Stimulated activated CD4-positive, alpha-beta T cell treated with anti-CD3 and anti-CD28 coated beads, TNF-alpha, amount 100 ng/mL, for 48 hours (primary cell): ENCODE results near the gene OR10P1.

Source experiments
- DNase-seq, 3 donors: peaks; one replicate each; pipeline ENCODE4 v3.0.0-alpha.2; 2020; ENCODE audit warnings: low read depth in 3 of 3

Gene OR10P1

DNA sequence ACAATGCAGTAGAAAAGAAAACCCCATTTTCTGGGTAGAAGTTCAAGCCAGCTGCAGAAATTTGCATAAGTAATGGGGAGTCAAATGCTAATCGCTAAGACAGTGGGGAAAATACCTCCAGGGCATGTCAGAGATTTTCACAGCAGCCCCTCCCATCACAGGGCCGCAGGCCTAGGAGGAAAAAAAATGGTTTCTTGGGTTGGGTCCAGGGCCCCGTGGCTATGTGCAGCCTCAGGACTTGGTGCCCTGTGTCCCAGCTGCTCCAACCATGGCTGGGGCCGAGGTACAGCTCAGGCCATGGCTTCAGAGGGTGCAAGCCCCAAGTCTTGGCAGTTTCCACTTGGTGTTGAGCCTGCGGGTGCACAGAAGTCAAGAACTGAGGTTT lies 14.6 kb downstream of the OR10P1 start:
- DNase-seq = no peak

DNA sequence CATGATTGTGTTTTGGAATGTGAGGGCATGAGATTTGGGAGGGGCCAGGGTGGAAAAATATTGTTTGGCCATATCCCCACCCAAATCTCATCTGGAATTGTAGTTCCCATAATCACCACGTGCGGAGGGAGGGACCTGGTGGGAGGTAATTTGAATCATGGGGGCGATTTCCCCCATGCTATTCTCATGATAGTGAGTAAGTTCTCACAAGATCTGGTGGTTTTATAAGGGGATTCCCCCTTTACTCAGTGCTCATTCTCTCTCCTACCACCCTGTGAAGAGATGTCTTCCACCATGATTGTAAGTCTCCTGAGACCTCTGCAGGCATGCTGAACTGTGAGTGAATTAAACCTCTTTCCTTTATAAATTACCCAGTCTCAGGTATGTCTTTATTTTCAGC lies 15.7 kb downstream of the OR10P1 start:
- no peak for DNase-seq

DNA sequence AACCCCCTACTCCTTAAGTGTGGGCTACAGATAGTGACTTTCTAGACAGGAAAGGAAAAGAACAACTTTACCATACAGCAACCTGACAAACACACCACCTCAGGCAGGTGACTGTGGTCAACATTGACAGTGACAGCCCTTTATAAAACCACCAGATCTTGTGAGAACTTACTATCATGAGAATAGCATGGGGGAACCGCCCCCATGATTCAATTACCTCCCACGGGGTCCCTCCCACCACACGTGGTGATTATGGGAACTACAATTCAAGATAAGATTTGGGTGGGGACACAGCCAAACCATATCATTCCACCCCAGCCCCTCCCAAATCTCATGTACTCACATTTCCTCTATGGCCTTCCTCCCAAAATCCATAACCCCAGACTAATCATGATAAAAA lies 16.3 kb downstream of the OR10P1 start:
- no peak for DNase-seq

DNA sequence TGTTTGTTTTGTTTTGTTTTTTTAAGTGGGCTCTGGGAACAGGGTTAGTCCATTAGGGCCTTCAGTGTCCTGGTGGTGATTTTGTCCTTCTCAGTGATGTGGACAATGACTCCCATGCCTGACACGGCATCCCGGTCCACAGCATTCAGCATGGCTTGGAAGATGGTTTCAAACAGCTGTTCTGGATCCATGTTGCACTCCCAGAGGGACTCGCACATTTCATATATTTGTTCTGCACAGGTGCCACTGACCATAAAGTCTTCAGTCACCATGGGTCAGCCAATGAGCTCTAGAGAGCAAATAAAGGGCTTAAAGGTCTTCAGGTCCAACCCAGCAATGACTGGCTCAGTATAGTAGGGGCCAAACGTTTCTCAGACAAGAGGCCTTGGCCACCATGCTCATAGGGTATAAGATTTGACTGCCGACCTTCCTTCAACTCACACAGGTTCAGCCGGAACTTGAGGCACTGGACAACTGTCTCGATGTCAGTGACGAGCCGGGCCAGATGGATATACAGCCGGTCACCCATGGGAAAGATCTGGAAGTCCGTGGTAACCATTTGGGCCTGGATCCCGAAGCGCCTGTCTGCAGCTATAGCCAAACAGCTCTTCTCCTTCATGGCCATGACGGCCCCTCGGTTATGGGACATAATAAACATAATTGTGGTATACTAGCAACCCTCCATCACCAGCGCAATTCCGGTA lies 18.0 kb downstream of the OR10P1 start:
- no peak for DNase-seq

DNA sequence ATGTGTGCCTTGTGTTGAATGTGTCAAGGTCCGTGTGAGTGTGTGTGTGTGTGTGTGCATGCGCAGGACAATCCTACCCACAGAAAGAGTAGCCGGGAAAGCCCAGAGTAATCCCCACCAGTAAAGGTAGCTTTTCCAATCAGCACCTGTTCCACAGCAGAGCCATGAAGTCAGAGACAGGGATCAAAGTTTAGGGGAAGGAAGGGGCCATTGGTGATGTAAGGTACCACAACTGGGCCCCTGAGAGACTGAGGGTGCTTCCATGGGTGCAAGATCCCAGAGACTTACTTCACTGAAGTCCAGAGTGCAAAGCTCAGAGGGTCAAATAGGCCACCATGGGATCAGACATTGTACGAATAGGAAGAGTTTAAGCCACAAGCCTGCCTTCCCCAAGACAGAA lies 20.5 kb downstream of the OR10P1 start:
- no peak for DNase-seq

DNA sequence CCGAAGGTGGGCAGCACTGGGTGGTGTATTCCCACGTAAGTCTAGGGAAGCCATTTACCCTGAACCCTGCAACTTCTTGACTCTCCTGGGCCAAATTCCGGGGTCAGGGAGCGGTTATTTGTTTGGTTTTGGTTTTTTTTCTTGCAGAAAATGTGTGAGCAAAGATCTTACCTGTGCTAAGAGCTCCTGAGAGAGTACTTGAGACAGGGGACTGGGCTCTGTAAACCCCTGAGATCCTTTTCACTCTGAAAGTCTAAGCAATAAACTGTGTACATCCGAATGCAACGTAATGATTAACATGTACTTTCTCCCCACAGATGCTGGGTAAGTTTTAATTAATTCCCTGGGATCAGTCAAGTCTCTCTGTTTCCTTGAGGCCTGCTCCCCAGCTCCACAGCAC lies 21.5 kb downstream of the OR10P1 start:
- DNase-seq = no peak

DNA sequence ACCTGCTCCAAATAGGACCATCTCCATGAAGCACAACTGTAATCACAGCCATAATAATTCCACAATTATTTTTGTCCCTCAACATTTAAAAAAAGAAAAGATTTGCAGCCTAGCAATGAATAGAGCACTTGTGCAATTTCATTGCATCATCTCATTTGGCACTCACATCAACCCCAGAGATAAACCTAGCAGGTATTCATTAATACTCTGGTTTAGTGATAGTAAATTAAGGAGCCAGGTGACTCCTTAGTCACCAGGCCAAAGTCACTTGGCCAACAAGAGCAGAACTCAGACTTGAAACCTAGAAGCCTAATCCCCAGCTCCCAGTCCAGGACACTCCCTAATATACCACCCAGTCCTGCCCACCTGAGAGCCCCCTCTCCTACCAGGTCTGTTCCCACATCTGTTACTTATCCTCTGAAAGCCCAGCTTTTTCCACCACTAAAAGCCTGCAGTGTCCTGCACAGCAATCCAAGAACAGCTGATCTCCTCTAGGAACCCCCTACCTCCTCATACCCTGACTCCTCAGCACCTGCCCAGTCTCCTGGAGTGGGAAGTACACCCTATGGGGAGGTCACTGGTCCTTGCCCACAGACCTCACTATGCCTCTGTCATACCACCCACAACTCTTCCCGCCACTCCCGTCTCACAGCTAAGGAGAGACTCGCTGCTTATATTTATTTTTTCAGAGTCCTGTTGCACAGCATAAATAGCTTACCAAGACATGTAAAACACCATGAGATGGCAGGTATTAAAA lies 22.1 kb downstream of the OR10P1 start:
- no peak for DNase-seq

DNA sequence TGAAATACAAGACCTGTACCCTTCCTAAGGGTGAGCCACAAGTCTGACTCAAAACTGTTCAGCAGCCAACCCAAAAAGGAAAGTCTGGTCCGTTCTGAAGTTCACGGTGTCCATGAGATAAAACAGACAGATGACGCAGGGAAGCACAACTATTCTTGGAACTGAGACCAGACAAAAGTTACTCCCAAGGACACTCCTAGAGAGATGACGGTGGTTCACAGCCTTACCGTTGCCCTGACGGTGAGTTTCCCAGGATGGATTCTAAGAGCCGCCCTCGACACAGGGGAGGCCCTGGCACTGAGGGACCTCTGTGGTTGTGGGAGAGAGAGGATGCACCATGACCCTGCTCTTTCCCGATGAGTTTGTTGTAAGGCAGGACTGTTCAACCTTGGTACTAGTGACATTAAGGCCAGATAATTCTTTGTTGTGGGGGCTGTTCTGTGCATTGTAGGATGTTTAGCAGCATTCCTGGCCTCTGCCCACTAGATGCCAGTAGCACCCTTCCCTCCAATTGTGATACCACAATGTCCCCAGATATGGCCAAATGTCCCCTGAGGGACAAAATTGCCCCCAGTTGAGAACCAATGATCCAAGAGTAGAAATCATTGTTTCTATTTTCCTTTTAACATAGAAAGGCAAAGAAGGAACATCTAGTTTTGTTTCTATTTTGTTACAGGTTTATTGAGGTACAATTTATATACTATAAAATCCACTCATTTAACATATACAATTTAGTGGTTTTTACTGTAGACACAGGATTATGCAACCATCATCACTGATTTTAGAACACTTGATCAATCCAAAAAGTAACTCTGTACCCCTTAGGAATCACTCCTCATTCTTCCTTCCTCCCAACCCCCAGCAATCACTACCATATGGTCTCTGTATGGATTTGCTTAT lies 23.0 kb downstream of the OR10P1 start:
- no peak for DNase-seq

DNA sequence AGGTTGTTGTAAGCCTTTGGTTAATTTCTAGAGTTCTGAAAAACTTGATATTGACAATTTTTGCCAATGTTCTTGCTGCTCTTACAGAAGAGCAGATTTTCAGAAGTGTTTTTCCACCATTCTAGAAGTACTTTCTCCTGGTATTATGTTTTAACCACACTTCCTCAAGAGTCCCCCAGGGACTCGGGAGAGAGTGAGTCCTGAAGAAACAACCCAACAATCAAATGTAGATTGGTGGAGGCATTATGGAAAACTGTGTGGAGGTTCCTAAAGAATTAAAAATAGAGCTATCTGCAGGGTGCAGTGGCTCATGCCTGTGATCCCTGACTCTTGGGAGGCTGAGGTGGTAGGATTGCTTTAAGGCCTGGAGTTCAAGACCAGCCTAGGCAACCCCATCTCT lies 26.7 kb downstream of the OR10P1 start:
- no peak for DNase-seq

DNA sequence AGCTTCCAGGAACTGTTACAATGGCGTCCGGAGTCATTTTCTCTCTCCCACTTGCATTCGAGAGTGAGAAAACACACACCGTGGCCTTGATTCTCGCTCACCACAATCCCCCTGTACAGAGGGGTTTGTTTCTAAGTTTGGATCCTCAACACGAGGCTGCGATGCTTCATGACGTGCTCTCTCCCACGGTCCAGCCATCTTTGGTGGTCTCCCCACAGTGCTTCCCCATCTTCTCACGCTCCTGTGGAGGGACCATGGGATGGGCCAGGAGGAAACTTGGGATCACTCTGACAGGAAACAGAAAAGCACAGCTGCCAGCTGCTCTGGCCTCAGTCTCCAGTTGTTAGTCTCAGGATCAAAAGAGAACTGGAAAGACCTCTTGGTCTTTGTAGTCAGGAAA lies 28.1 kb downstream of the OR10P1 start:
- DNase-seq = no peak

DNA sequence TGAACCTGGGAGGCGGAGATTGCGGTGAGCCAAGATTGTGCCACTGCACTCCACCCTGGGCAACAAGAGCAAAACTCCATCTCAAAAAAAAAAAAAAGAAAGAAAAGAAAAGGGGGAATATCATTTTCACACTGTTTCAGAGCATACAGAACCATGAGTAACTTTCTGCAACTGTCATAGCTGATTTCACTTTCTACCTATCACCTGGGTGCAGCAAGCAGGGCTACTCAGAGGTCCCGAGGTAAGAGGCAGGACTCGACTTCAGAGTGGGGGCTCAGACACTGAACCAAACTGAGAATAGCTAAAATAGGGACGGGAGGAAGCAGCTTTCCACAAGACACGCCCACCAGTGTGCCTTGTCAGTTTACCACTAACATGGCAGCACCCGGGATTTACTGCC lies 29.8 kb downstream of the OR10P1 start:
- no peak for DNase-seq

DNA sequence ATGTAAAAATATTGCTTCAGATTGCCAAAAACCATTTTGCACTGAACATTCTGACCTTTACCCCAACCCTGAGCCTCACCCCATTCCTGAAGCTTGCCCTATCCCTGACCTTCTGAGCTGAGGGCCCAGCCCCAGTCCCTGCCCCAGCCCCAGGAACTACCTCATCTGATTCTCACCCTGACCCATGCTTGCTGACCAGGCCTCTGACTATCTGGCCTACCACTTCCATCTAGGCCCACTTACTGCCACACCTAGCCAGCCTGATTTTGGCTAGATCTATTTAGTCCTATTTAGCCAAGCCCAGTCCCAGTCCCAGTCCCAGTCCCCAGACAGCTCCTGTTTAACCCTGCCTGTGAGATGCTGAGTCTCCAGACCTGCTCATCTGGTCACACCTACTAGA lies 33.6 kb downstream of the OR10P1 start:
- no peak for DNase-seq

DNA sequence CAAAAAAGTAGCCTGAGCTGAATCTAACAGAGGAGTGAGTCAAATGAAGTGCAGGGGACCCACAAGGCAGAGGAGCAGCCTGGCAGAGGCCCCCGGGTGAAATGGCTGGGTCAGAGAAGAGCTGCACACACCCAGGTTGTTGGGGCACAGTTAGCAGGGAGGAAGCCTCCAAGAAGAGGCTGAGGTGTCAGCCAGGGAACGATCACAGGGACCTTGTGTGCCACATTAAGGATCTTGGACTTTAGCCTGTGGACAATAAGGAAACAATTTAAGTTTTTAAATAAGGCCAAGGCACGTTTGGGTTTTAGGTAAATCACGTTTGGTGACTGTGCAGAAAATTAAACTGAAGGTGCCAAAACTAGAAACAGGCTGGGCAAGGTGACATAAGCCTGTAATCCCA lies 35.1 kb downstream of the OR10P1 start:
- DNase-seq = no peak

DNA sequence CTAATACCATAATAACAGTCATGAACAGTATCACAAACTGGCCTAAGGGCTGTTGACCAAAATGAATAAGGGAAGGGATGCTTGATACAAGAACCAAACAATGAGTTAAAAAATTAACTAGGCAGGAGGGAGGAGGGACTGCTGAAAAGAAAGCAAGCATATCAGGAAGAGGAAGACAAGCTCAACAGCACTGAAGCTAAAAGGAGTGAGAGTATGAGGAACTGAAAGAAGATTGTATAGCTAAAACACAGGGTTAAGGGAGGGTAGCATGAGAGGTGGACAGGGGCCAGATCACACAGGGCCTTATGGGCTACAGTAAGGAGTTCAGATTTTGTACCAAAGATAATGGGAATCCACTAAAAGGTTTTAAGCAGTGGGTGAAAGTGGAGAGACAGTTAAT lies 36.9 kb downstream of the OR10P1 start:
- DNase-seq = no peak

DNA sequence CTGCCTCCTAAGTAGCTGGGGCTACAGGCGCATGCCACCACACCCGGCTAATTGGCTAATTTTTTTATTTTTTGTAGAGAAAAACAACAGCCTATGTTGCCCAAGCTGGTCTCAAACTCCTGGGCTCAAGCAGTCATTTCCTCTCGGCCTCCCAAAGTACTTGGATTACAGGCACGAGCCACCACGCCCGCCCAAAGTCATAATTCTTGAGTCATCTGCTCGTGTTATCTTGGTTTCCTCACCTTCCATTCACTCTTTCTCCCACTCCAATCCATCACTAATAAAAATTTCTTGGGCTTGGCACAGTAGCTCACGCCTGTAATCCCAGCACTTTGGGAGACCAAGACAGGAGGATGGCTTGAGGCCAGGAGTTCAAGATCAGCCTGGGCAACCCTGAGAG lies 39.0 kb downstream of the OR10P1 start:
- DNase-seq = no peak

DNA sequence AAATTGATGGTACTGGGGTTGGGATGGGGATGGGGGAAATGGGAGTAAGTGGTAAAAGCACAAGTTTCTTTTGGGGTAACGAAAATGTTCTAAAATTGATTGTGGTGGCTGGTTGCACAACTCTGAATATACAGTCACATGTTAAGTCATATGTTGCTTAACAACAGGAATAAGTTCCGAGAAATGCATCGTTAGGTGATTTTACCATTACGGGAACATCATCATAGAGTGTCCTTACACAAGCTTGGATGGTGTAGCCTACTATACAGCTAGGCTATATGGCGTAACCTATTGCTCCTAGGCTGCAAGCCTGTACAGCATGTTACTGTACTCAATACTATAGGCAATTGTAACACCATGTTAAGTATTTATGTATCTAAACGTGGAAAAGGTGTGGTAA lies 40.0 kb downstream of the OR10P1 start:
- no peak for DNase-seq

DNA sequence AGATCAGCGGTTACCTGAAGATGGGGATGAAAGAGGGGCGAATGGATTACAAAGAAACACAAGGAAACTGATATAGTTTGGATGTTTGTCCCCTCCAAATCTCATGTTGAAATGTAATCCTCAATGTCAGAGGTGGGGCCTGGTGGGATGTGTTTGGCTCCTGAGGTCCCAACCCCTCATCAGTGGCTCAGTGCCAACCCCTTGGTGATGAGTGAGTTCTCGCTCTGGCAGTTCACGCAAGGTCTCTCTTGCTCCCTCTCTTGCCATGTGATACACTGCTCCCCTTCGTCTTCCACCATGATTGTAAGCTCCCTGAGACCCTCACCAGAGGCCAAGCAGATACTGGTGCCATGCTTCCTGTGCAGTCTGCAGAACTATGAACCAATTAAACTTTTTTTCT lies 43.0 kb downstream of the OR10P1 start:
- no peak for DNase-seq

DNA sequence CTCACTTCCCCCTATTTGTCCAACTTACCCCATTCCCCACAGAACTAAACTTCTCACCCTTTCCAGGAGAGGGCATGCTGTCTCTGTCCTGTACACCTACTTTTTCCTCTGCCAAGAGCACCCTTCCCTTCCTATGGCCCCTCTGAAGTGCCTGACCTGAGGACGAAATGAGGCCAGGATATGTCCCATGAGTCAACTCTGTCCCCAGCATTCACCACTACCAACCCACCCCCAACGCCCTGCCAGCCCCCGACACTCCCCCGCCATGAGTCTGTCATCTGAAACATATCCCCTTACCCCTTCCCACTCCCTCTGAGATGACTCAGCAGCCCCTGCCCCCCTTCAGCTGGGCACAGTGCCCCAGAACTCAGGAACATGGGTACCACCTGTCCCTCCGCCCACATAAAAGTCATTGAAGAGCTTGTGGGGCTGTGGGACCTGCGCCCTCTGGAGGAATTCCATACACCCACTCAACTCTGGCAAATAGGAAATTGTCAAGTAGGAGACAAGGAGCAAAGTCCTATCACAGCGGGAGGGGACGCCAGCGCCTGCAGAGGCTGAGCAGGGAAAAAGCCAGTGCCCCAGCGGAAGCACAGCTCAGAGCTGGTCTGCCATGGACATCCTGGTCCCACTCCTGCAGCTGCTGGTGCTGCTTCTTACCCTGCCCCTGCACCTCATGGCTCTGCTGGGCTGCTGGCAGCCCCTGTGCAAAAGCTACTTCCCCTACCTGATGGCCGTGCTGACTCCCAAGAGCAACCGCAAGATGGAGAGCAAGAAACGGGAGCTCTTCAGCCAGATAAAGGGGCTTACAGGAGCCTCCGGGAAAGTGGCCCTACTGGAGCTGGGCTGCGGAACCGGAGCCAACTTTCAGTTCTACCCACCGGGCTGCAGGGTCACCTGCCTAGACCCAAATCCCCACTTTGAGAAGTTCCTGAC lies 44.7 kb downstream of the OR10P1 start:
- DNase-seq = no peak

DNA sequence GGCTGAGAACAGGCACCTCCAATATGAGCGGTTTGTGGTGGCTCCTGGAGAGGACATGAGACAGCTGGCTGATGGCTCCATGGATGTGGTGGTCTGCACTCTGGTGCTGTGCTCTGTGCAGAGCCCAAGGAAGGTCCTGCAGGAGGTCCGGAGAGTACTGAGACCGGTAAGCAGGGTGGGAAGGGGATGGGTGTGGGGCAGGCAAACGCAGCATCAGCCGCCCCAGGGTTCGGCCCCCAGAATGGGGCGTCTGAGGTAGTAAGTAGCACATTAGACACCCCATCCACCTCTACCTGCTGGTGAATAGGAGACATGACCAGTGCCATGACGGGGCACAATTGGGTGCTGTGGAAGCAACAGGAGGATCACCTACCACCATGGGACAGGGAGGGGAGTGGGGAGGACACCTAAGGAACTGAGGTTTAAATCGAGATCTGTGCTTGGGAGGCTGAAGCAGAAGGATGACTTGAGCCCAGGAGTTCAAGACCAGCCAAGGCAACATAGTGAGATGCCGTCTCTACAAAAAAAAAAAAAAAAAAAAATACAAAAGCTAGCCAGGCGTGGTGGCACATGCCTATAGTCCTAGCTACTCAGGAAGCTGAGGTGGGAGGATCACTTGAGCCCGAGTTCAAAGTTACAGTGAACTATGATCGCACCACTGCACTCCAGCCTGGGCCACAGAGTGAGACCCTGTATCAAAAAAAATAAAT lies 45.5 kb downstream of the OR10P1 start:
- no peak for DNase-seq

DNA sequence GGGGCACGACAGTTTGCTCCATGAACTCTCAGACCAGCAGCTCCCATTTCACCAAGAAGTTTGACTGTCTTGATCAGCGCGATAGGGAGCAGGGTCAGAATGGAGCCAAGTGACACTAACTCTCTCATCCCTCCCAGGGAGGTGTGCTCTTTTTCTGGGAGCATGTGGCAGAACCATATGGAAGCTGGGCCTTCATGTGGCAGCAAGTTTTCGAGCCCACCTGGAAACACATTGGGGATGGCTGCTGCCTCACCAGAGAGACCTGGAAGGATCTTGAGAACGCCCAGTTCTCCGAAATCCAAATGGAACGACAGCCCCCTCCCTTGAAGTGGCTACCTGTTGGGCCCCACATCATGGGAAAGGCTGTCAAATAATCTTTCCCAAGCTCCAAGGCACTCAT lies 47.0 kb downstream of the OR10P1 start:
- DNase-seq = no peak
